ENCODE measurements around the gene LYRM4.

Gene LYRM4

GRCh38 chr6:5116243-5116991, 144.3 kb downstream of the LYRM4 start:
- DNase-seq: no peak

- DNase-seq: no peak
Observed at GRCh38 chr6:5115168-5115567, 145.6 kb downstream of the LYRM4 start.

- DNase-seq: no peak
Observed at GRCh38 chr6:5113096-5113495, 147.7 kb downstream of the LYRM4 start.

DNA sequence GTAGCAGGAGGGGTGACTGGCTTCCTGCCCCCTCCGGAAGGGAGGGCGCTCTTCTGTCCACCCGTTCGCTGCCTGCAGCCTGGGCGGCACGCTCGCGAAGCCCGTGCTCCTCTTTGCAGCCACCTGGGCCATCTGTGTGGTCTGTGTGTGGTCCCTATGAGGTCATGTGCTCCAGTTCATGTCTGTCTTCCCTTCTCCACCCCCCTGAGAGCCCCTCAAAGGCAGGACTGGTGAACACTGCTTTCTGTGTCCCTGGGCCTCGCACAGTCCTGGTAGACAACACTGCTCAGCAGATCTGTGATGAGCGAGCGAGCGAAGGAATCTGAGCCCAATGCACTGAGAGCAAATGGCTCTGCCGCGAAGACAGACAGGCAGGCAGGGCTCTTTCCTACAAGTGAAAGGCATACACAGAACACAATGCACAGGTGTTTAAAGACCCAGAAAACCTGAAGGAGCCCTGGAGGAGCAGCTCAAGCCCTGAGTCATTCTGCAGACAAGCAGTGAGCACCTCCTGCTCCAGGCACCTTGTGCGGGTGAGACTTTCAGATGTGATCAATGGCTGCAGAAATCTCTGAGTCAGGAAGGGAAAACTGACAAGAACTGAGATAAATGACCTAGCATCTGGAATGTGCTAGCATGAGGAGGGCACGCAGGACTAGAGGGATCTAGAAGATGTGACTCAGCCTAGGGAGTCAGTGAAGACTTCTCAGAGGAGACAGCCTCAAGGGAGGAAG, 148.5 kb downstream of the LYRM4 start:
- no peak for DNase-seq

GRCh38 chr6:5111626-5112025, 149.1 kb downstream of the LYRM4 start:
- DNase-seq: no peak

GRCh38 chr6:5110246-5110645, 150.5 kb downstream of the LYRM4 start:
- no peak for DNase-seq

DNA sequence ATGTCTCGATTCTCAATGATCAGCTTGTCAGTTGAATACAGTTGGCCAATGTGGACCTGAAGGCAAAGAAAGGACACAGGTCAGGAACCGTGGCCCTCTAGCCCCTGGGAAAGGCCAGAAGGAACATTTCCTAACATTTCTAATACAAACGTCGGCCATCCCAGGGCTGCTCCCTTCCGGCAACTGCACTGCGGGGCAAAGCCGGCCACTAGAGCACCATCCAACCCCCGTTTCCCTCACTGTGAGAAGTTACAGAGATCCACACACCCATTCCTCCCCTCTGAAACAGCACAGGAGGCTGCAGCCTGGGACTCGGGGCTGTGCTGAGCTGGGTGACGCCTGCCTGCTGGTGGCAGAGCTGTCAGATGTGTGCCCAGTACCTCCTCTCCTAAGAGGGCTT, 151.3 kb downstream of the LYRM4 start:
- no peak for DNase-seq

DNA sequence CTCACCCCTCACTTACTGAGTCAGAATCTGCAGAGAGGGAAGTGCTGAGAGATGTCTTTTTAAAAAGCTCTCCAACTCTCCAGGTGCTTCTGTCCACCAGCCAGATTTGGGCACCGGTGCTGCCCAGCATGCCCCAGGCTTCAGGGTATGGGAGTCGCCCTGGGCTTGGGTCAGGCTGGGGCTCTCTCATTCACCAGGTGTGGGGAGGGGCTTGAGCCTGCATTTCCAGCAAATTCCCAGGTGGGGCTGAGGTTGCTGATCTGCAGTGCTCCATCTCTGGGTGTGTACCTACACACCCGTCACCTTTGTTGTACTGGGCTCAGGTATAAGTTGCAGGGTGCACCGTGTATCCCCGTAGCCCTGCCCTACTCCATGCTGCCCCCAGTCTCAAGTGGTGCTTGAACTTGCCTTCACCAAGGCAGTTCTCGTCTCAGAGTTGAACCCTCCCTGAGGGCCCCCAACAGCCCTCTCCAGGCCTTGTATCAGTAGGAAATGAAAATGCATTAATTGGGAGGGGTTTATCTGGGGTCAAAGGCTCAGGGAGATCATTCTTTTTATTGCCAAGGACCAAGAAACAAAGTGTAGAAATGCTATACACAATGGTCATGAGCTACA, 152.1 kb downstream of the LYRM4 start:
- DNase-seq: no peak

DNA sequence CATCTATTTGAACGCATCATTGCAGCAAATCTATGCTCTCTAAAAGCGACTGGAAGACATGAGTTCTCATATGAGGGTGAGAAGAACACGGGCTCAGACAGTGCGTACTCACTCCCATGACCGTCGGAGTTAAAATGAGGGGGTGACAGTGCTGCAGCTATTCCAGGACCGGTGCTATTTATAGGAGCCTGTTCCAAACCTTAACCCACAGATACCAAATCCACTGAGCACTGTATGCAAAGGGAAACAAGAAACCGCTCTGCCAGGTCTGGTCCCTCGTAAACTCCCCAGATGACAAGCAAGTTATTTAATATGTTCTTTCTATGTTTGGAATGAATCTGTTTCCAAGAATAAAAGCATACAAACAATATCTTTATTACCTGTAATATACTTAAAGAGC, 152.7 kb downstream of the LYRM4 start:
- DNase-seq: no peak

DNA sequence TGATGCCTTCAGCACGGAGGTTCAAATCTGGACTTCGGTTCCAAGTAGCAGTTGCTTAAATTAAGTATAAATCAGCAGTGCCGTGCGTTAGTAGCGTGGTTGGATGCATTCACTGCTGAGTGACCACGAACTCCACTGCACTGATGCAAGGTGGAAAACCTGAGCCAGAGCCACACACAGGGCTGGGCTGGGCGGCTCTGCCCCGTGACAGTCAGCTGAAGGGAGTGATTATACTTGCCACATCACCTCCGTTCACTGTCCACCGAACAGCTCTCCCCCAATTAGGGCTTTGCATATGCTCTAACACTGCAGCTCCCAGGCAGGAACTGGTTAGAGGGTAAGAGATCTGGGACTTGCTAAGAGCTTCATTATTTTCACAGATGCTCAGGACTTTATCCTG, 153.4 kb downstream of the LYRM4 start:
- DNase-seq: no peak

DNA sequence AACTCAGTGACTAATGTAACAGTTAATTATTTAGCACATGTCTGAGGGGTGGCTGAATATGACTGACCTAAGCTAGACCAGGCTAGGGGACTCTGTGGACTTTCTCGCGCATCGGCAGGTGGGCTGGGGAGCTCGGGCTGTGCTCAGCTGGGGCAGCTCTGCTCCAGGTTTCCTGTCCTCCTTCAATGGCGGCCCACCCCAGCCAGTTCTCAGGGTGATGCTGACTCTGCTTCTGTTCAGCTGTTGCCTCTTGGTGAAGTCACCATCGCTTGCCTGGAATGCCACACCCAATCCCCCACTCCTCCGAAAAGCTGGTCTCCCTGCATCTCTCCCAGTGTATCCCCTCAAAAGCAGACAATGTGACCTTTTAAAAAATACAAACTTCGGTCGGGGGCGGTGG, 155.6 kb downstream of the LYRM4 start:
- no peak for DNase-seq

- no peak for DNase-seq
Observed at GRCh38 chr6:5104667-5105066, 156.1 kb downstream of the LYRM4 start.

DNA sequence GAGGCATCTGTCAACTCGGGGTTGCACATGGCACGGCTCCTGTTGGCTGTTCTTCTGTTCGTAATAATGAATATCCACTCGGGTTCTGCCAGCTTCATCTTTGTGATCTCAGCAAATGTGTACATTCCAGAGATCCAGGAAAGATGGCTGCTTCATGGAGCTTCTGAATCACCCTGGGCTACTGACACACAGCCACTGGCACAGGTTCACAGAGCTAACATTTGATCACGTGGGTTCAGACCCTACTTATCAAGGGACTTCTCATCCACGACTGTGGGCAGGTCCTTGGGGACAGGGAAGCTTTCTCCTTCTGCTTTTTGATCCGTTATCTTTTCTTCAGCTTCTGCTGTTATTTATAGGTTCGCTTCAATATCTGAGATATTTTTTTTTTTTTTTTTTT, 157.5 kb downstream of the LYRM4 start:
- no peak for DNase-seq

DNA sequence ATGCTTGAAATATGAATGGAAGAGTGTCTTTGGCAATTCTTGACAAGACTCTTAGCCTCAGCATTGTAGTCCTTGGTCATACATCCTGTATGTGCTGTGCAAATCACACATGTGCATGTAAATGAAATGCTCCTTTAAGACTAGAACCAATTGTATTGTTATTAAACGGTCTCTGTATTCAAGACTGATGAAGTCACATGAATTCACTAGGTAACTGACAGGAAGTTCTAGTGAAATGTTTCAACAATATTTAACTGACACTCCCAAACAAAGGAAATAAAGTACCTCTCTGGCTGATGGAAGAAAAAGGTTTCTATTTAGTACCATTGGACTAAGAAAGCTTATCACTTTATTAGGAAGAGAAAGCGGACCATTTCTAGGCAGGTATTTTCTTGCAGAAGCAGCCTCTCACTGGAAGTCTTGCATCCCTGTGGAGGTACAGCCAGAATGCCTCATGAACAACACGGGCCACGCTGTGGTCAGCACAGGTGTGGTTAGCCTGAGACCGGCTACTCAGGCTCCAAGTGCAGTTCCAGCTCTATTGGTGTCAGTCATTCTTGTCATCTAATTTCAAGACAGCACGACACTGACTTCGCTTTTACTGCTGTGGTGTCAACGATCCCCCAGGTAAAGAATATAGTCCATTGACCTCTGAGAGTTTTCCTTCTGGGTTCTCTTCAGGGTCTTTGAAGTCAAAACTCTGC, 158.3 kb downstream of the LYRM4 start:
- no peak for DNase-seq

DNA sequence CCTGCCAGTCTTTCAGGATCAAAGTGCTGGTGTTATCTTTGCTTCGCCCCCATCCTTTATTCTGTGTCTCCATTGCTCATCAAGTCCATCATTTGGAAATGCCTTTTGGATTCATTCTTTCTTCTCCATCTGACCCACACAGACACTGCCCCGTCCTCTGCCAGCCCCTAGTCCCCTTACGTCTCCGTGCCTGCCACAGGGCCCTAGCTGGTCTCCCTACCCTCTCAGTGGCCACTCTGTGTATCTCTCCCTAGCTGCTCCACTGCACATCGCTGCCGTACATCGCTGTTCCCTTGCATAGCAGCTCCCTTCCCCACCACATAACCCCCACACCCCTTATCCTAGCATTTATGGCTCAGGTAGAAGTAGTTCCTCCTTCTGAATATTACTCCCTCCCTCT, 159.9 kb downstream of the LYRM4 start:
- DNase-seq: no peak

DNA sequence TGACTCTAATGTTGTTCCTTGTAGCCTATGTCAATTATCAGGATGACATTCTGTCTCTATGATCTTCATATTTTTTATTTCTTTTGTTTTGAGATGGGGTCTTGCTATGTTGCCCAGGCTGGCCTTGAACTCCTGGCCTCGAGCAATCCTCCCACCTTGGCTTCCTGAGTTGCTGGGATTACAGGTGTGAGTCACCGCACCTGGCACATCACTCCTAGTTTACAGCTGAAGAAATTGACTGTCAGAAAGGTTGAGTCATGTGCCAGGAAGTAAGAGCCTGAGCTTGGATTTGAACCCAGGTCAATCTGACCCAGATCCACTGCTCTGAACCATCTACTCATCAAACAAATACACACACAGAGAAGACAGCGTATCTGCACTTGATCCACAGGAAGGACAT, 161.2 kb downstream of the LYRM4 start:
- no peak for DNase-seq

- DNase-seq: no peak
Observed at GRCh38 chr6:5098501-5099270, 162.1 kb downstream of the LYRM4 start.

DNA sequence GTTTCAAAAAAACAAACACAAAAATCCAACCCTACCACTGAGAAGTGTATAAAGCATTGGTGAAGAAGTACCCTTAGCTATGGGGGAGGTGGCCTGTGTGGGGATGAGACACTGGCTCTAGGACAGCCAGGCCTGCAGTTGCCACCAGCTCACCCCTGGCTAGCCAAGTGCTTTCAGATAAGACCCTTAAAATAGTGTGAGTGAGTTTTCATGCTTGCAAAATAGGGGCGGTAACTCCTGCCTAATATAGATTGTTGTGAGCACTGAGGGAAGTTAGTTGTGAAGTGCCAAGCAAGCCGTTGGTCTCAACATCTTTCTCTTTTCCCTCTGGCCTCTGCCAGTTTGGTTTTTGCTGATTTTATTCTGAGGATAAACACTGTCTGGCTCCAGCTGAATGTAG, 164.3 kb downstream of the LYRM4 start:
- DNase-seq: no peak

- no peak for DNase-seq
Observed at GRCh38 chr6:5095236-5095635, 165.5 kb downstream of the LYRM4 start.

DNA sequence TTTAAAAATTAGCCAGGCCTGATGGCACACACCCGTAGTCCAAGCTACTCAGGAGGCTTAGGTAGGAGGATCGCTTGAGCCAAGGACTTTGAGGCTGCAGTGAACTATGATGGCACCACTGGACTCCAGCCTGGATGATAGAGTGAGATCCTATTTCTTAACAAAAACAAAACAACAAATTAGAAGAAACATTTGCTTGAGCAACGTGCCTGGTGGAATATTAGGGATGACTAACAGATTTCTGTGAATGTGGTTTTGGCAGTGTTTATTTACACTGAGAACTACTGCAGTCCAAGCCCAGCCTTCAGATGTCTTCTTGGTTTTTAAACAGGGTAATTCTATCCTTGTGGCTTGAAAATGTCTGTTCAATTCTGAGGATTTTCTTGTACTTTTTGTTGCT, 166.4 kb downstream of the LYRM4 start:
- peak in 1 of 2 donors; percentile 4 for DNase-seq

- no peak for DNase-seq
Observed at GRCh38 chr6:5093231-5094015, 167.3 kb downstream of the LYRM4 start.

Data from inflammatory macrophage (primary cell).